GM10248 (cell line): ENCODE measurements around the gene BRD8.

ENCODE experiments used
- CTCF ChIA-PET: fragments of 300-600 bp; sonication (Branson Sonifier 250); formaldehyde crosslinking; extraction: SDS; loops from one replicate; lab custom pipeline; 2021; ENCODE audit warnings: antibody characterized with exemption; lab: Yijun Ruan, JAX
- POLR2A ChIA-PET: fragments of 350-650 bp; sonication (Branson Sonifier 250); formaldehyde crosslinking; extraction: SDS; loops from one replicate; lab custom pipeline; 2020; ENCODE audit warnings: antibody characterized with exemption; lab: Yijun Ruan, JAX
- DNase-seq: peaks from one replicate; pipeline ENCODE4 v3.0.0; 2012; ENCODE audit errors: extremely low spot score
- TF ChIP-seq, protein P1 (sequence below): IDR thresholded peaks from 2 replicates; pipeline ENCODE4 v1.5.1; 2012; ENCODE audit warnings: mild to moderate bottlenecking, low read depth; ENCODE audit errors: extremely low read depth, missing control alignments, control extremely low read depth

BRD8 gene

DNA sequence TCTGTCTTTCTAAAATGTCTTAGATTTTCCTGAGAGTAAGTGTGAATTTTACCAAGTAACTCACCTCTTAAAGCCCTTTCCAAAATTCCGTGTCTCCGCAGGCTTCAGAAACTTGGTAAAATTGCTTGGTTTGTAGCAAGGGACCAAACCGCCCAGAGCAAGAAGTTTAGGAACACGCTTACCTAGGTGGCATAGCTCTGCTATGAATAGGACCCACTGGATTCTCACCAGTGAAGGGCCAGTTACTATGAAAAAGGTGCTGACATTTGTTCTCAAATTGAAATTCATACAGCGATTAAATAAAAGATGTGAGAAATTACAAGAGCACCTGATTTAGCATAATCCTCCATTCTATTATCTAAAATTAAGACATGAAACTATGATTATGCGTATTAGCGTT lies 45.9 kb downstream of the BRD8 start:
- TF ChIP-seq, protein P1, sequence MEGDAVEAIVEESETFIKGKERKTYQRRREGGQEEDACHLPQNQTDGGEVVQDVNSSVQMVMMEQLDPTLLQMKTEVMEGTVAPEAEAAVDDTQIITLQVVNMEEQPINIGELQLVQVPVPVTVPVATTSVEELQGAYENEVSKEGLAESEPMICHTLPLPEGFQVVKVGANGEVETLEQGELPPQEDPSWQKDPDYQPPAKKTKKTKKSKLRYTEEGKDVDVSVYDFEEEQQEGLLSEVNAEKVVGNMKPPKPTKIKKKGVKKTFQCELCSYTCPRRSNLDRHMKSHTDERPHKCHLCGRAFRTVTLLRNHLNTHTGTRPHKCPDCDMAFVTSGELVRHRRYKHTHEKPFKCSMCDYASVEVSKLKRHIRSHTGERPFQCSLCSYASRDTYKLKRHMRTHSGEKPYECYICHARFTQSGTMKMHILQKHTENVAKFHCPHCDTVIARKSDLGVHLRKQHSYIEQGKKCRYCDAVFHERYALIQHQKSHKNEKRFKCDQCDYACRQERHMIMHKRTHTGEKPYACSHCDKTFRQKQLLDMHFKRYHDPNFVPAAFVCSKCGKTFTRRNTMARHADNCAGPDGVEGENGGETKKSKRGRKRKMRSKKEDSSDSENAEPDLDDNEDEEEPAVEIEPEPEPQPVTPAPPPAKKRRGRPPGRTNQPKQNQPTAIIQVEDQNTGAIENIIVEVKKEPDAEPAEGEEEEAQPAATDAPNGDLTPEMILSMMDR = no peak
- DNase-seq = no peak
- POLR2A ChIA-PET = no interaction called here

DNA sequence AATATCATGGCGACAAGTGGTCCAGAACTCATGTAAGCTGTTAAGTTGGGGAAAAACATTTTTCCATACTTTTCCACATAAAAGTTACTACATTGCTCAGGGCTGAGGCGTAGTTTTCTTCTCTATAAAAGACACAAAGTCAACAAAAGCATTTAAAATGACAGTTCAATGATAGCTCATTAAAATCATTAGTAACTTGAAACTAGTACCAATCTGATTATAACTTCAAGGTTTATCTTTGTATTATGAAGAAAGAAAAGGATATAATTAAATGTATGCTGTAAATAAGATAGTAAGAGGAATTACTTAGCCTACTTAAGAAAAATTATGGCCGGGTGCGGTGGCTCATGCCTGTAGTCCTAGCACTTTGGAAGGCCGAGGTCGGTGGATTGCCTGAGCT lies 49.1 kb downstream of the BRD8 start:
- CTCF ChIA-PET = interaction anchor here (0.9 to 8.0 kb wide), 6 partner anchors 11 to 93 kb away, joined by 3 to 130 read pairs (median 4); partner anchors contain the start of gene WNT8A
- TF ChIP-seq, protein P1 = no peak
- POLR2A ChIA-PET = no interaction called here
- no peak for DNase-seq

More for the DNA sequence above, 45.9 kb downstream of the BRD8 start:
- CTCF ChIA-PET = interaction anchor here (1.0 to 8.0 kb wide), 7 partner anchors 10 to 184 kb away, joined by 3 to 130 read pairs (median 3); partner anchors contain the start of gene WNT8A

DNA sequence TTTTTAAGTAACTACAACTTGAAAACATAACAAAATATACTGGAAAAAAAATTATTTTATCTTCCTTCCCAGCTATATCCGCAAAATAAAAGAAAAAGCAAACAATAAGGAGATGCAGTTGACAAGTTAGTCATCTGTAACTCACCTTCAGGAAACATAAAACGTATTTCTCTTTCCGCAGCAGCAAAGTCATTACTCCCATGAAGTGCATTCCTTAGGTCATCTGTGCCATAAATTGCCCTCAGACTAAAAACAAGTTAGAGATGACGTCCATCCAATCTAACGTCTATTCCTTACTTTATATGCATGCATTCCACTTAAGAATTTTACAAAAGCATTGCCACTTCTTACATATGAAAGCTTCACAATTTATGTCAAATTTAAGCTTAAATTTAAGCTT lies 50.1 kb downstream of the BRD8 start:
- CTCF ChIA-PET = interaction anchor here (1.3 to 8.0 kb wide), 3 partner anchors 12 to 49 kb away, joined by 3 to 130 read pairs (median 3); partner anchors contain the start of gene WNT8A

DNA sequence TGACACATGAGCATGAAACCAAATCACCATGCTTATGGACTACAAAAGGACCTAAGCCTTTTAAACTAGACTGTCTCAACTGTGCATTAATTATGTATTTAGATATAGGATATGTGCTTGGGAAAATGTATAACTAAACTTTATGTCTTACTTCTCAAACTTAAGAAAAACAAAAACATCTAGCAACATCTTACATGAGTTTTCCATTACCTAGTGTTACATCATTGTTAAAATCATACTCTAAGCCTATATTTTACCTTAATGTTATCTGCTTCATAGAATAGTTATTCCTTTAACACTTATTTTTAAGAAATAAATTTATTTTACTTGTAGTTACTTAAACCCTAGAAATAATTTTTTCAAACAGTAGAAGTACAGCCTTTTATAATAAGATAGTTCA lies 63.2 kb downstream of the BRD8 start:
- DNase-seq = no peak
- TF ChIP-seq, protein P1 = no peak
- ChIA-PET CTCF (no interaction called here), POLR2A (no interaction called here)

More for the DNA sequence above, 50.1 kb downstream of the BRD8 start:
- TF ChIP-seq, protein P1 = no peak
- POLR2A ChIA-PET = no interaction called here
- no peak for DNase-seq

DNA sequence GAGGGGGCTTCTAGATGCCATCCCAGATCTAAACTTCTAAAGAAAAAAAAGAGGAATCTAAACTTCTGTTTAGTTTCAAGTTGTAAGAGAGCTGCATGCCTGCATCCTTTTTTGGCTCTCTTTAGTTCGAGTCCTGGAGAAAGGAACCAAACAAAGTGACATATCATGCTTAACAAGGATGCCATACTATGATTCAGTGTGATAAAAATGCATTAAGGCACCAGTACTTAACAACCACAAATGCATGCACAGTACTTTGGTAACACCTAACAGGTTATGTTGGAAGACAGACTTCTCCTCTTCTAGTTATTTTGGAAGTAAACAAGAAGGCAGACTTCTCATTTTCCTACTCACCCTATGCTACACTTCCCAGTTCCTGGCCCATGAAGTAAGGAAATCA lies 66.5 kb downstream of the BRD8 start:
- TF ChIP-seq, protein P1 = no peak
- POLR2A ChIA-PET = no interaction called here
- CTCF ChIA-PET = interaction anchor here (2.8 kb wide), 1 partner anchor 35 kb away, joined by 11 read pairs; no protein-coding TSS in a partner anchor
- no peak for DNase-seq

DNA sequence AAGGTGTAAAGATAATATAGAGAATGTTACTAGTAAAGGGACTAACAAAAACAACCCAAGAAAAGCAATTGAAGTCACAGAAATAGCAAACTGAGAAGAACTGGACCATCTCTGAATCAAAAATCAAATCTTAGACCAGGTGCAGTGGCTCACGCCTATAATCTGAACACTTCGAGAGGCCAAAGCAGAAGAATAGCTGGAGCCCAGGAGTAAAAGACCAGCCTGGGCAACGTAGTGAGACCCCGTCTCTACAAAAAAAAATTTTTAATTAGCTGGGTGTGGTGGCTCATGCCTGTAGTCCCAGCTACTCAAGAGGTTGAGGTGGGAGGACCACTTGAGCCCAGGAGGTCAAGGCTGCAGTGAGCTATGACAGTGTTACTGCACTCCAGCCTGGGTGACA lies 67.2 kb downstream of the BRD8 start:
- ChIA-PET POLR2A (no interaction called here), CTCF (interaction anchor here (1.4 to 2.8 kb wide), 2 partner anchors 23 to 34 kb away, joined by 3 to 11 read pairs; no protein-coding TSS in a partner anchor)
- TF ChIP-seq, protein P1 = no peak
- no peak for DNase-seq
